IMR-90 (cell line): ENCODE results near the gene OBP2A.

Source experiments
- CEBPB ChIP-seq: IDR thresholded peaks from 2 replicates; pipeline ENCODE4 v1.6.1; 2012; ENCODE audit warnings: low read depth, low read length, improper control_type of control experiment
- CHD1 ChIP-seq: IDR thresholded peaks from 2 replicates; pipeline ENCODE4 v1.6.1; 2012; ENCODE audit warnings: low read depth, low read length, improper control_type of control experiment
- FOS ChIP-seq: fragments of 150-350 bp; IDR thresholded peaks from 2 replicates; pipeline ENCODE4 v1.6.1; 2016; ENCODE audit warnings: low read depth, low read length
- MAZ ChIP-seq: IDR thresholded peaks from 2 replicates; pipeline ENCODE4 v1.6.1; 2012; ENCODE audit warnings: low read depth, mild to moderate bottlenecking, low read length, improper control_type of control experiment, moderate library complexity, borderline replicate concordance
- MXI1 ChIP-seq: IDR thresholded peaks from 2 replicates; pipeline ENCODE4 v1.6.1; 2012; ENCODE audit warnings: low read depth, mild to moderate bottlenecking, low read length, moderate library complexity, borderline replicate concordance
- POLR2A ChIP-seq: IDR thresholded peaks from 2 replicates; pipeline ENCODE4 v1.6.1; 2012; ENCODE audit warnings: mild to moderate bottlenecking, low read depth, low read length
- RAD21 ChIP-seq: IDR thresholded peaks from 2 replicates; pipeline ENCODE4 v1.6.1; 2012; ENCODE audit warnings: low read length, improper control_type of control experiment
- RCOR1 ChIP-seq: IDR thresholded peaks from 2 replicates; pipeline ENCODE4 v1.6.1; 2012; ENCODE audit warnings: mild to moderate bottlenecking, low read length, improper control_type of control experiment; ENCODE audit not compliant: insufficient replicate concordance
- RFX5 ChIP-seq: IDR thresholded peaks from 2 replicates; pipeline ENCODE4 v1.8.0; 2012; ENCODE audit warnings: low read depth, mild to moderate bottlenecking, low read length, moderate library complexity
- SMC3 ChIP-seq: fragments of 150-350 bp; IDR thresholded peaks from 2 replicates; pipeline ENCODE4 v1.6.1; 2016; ENCODE audit warnings: low read depth, mild to moderate bottlenecking, antibody characterized with exemption, low read length, moderate library complexity
- TF ChIP-seq, protein P1 (sequence below): conservative IDR thresholded peaks from 2 replicates; pipeline ENCODE4 v1.5.1; 2012; ENCODE audit warnings: mild to moderate bottlenecking, low read depth, low read length, improper control_type of control experiment
- TF ChIP-seq, protein P2 (sequence below): fragments of 150-350 bp; IDR thresholded peaks from 2 replicates; pipeline ENCODE4 v1.6.1; 2017; ENCODE audit warnings: mild to moderate bottlenecking, antibody characterized with exemption, low read length, low read depth
- TF ChIP-seq, protein P3 (sequence below): fragments of 150-350 bp; IDR thresholded peaks from 2 replicates; pipeline ENCODE4 v1.6.1; 2016; ENCODE audit warnings: low read depth, mild to moderate bottlenecking, low read length, moderate library complexity, borderline replicate concordance

- TF ChIP-seq, protein P1, sequence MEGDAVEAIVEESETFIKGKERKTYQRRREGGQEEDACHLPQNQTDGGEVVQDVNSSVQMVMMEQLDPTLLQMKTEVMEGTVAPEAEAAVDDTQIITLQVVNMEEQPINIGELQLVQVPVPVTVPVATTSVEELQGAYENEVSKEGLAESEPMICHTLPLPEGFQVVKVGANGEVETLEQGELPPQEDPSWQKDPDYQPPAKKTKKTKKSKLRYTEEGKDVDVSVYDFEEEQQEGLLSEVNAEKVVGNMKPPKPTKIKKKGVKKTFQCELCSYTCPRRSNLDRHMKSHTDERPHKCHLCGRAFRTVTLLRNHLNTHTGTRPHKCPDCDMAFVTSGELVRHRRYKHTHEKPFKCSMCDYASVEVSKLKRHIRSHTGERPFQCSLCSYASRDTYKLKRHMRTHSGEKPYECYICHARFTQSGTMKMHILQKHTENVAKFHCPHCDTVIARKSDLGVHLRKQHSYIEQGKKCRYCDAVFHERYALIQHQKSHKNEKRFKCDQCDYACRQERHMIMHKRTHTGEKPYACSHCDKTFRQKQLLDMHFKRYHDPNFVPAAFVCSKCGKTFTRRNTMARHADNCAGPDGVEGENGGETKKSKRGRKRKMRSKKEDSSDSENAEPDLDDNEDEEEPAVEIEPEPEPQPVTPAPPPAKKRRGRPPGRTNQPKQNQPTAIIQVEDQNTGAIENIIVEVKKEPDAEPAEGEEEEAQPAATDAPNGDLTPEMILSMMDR: no peak
- TF ChIP-seq POLR2A (no peak), RCOR1 (no peak), CHD1 (no peak), RFX5 (no peak), RAD21 (no peak), SMC3 (no peak), MXI1 (no peak), MAZ (no peak), CEBPB (no peak), FOS (no peak)
- TF ChIP-seq, protein P2, sequence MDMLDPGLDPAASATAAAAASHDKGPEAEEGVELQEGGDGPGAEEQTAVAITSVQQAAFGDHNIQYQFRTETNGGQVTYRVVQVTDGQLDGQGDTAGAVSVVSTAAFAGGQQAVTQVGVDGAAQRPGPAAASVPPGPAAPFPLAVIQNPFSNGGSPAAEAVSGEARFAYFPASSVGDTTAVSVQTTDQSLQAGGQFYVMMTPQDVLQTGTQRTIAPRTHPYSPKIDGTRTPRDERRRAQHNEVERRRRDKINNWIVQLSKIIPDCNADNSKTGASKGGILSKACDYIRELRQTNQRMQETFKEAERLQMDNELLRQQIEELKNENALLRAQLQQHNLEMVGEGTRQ: no peak
- TF ChIP-seq, protein P3, sequence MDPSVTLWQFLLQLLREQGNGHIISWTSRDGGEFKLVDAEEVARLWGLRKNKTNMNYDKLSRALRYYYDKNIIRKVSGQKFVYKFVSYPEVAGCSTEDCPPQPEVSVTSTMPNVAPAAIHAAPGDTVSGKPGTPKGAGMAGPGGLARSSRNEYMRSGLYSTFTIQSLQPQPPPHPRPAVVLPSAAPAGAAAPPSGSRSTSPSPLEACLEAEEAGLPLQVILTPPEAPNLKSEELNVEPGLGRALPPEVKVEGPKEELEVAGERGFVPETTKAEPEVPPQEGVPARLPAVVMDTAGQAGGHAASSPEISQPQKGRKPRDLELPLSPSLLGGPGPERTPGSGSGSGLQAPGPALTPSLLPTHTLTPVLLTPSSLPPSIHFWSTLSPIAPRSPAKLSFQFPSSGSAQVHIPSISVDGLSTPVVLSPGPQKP: no peak
These were observed 42.3 kb upstream of the OBP2A start for GRCh38 chr9:135503371-135504261.
